Keratinocyte (primary cell): ENCODE measurements around the gene SMARCC1.
"Not testable (repeated sequence)": the region's sequence is repeated elsewhere in the genome, so short reads cannot be mapped to it uniquely, and the experiment has no call there.

Experiments
- EZH2 ChIP-seq: IDR thresholded peaks from one replicate; pipeline ENCODE4 v1.6.1; 2012; ENCODE audit warnings: inconsistent platforms, mild to moderate bottlenecking, low read length, moderate library complexity
- TF ChIP-seq, protein P1 (sequence below), 3 experiments: IDR thresholded peaks in 1 of 3; conservative IDR thresholded peaks in 1 of 3; optimal IDR thresholded peaks in 1 of 3; 2 replicates in 2 of 3; 3 replicates in 1 of 3; pipeline versions ENCODE3 to v1.5.1; 2011; ENCODE audit warnings: low read length in 3 of 3, mild to moderate bottlenecking in 3 of 3, moderate library complexity in 2 of 3, control low read depth in 1 of 3, inconsistent platforms in 1 of 3; ENCODE audit not compliant: insufficient read depth in 2 of 3; ENCODE audit errors: extremely low read depth in 1 of 3

DNA sequence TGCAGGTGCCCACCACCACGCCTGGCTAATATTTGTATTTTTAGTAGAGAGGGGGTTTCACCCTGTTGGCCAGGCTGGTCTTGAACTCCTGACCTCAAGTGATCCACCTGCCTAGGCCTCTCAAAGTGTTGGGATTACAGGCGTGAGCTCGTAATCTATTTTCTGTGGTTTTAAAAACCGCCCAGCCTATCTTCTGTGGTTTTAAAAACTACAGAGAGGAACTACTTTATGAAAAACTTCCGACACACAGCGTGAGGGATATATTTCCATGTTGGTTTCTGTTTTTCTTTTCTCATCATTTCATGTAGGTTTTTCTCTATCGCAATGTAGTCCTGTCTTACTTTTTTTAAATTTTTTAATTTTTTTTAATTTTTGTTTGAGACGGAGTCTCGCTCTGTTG is 47.8 kb upstream of the SMARCC1 start:
- not testable (repeated sequence) for TF ChIP-seq EZH2
- TF ChIP-seq, protein P1, sequence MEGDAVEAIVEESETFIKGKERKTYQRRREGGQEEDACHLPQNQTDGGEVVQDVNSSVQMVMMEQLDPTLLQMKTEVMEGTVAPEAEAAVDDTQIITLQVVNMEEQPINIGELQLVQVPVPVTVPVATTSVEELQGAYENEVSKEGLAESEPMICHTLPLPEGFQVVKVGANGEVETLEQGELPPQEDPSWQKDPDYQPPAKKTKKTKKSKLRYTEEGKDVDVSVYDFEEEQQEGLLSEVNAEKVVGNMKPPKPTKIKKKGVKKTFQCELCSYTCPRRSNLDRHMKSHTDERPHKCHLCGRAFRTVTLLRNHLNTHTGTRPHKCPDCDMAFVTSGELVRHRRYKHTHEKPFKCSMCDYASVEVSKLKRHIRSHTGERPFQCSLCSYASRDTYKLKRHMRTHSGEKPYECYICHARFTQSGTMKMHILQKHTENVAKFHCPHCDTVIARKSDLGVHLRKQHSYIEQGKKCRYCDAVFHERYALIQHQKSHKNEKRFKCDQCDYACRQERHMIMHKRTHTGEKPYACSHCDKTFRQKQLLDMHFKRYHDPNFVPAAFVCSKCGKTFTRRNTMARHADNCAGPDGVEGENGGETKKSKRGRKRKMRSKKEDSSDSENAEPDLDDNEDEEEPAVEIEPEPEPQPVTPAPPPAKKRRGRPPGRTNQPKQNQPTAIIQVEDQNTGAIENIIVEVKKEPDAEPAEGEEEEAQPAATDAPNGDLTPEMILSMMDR (optimal IDR thresholded peaks at IDR 0.05 in 1 of 3, IDR thresholded peaks at IDR 0.05 in 1 of 3, conservative IDR thresholded peaks at IDR 0.05 in 1 of 3; ENCODE audit: extremely low read depth in 1 of 3, insufficient read depth in 2 of 3, low read length in 3 of 3): not testable (repeated sequence)
